NCI-H1930 (cell line): ENCODE measurements around the gene PPP1R1B.

ENCODE experiments used
- DNase-seq, 2 experiments: peaks; one replicate each; lab custom pipeline; 2025; lab: John Stamatoyannopoulos, UW

The PPP1R1B gene

DNA sequence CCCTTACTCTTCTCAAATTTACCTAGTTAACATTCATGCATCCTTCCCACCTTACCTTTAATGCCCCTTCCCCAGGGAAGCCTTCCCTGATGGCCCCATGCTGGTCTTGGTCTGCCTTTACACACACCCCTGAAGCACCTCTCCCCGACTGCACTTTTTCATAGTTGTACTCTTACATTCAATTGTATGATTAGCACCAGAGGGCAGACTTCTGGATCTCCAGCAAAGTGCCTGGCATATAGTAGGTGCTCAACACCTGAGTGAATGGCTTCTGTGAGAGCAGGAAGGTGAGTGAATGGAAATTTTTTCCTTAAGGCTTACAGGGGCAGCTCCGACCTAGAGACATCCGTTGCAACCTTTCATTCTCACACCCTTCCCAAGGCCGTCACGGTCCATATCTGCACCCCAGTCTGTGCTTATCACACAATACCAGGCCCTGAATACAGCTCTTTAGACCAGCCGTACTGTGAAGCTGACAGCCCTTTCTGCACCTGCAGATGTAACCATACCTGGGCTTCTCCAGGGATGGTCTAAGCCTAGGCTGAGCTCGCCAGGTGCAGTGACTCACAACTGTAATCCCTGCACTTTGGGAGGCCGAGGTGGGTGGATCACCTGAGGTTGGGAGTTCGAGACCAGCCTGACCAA is 56.7 kb downstream of the PPP1R1B start:
- DNase-seq: no peak

- no peak for DNase-seq
Observed at GRCh38 chr17:39684369-39685192, 57.8 kb downstream of the PPP1R1B start.
